ENCODE results near the gene TREH. TPM values are rescaled to one million over a fixed set of nuclear protein-coding genes. Genes with fewer than 3 reads are reported as not detected.

Gene TREH
- total RNA-seq, 1 donor from 2014 or later: not detected

DNA sequence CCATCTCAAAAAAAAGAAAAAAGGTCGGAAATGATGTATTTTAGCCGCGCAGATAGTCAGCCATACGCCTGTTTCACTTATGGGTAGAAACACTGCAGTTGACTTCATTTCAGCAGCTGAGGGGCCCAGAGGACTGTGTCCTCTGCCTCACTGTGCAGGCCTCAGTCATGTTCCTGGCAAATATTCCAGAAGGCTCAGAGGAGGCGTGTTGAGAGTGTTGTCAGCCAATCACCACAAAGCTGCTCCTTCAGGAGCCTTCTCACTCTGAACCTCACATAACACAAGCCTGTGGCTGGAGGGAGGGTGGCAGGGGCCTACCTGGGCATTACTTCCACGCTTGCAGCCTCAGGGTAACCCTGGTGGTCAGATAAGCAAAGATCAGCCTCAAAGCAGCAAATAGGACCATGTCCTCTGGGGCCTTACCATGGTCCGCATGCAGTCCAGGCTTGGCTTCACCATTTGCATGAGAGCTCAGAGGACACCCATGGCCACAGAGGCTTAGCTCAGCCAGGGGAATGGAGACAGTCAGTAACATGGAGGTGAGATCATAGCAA is 17.3 kb upstream of the TREH start:
- no peak overlapping the region for H3K27ac ChIP-seq (replicated peaks)
- no peaks in the 10 kb centered on the region for H3K36me3 ChIP-seq
- intact Hi-C loops (cut with micrococcal nuclease): loop anchor here (10.0 kb wide), 1 partner anchor 268 kb away; no protein-coding TSS in a partner anchor
- no peak overlapping the region for H3K4me3 ChIP-seq
- TF ChIP-seq, protein P1, sequence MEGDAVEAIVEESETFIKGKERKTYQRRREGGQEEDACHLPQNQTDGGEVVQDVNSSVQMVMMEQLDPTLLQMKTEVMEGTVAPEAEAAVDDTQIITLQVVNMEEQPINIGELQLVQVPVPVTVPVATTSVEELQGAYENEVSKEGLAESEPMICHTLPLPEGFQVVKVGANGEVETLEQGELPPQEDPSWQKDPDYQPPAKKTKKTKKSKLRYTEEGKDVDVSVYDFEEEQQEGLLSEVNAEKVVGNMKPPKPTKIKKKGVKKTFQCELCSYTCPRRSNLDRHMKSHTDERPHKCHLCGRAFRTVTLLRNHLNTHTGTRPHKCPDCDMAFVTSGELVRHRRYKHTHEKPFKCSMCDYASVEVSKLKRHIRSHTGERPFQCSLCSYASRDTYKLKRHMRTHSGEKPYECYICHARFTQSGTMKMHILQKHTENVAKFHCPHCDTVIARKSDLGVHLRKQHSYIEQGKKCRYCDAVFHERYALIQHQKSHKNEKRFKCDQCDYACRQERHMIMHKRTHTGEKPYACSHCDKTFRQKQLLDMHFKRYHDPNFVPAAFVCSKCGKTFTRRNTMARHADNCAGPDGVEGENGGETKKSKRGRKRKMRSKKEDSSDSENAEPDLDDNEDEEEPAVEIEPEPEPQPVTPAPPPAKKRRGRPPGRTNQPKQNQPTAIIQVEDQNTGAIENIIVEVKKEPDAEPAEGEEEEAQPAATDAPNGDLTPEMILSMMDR (IDR thresholded peaks at IDR 0.05; ENCODE audit: borderline replicate concordance): no peak
- no peaks in the 10 kb centered on the region for H3K4me1 ChIP-seq
- peaks cover 10% of the 10 kb centered on the region for H3K9me3 ChIP-seq (replicated peaks)
- no peak for DNase-seq
- H3K27me3 ChIP-seq (ENCODE audit: low read depth): no peaks in the 10 kb centered on the region

DNA sequence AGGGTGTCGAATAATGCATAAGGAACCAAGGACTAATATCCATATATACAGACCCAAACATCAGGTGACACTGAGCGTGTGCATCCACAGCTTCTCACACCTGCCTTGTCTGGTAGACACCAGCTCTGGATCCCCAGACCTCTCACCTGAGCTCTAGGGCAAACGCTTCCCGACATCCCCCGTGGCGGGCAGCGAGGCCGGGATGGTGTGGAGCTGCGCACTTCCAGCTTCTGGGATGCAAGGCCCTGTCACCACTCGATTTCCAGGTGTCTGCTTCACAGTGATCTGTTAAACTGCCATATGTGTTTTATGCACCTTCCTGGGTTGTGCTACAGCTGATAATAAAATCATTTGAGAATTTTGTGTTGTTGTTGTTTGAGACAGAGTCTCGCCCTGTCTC is 15.3 kb upstream of the TREH start:
- H3K9me3 ChIP-seq (replicated peaks): no peaks in the 10 kb centered on the region
- no peak for DNase-seq
- peaks cover 10% of the 10 kb centered on the region for H3K4me1 ChIP-seq
- H3K4me3 ChIP-seq: no peak overlapping the region
- H3K27me3 ChIP-seq (ENCODE audit: low read depth): no peaks in the 10 kb centered on the region
- intact Hi-C loops (cut with micrococcal nuclease): loop anchor here (10.0 kb wide), 1 partner anchor 270 kb away; no protein-coding TSS in a partner anchor
- no peak overlapping the region for H3K27ac ChIP-seq (replicated peaks)
- no peaks in the 10 kb centered on the region for H3K36me3 ChIP-seq
- TF ChIP-seq, protein P1 (IDR thresholded peaks at IDR 0.05; ENCODE audit: borderline replicate concordance): no peak

DNA sequence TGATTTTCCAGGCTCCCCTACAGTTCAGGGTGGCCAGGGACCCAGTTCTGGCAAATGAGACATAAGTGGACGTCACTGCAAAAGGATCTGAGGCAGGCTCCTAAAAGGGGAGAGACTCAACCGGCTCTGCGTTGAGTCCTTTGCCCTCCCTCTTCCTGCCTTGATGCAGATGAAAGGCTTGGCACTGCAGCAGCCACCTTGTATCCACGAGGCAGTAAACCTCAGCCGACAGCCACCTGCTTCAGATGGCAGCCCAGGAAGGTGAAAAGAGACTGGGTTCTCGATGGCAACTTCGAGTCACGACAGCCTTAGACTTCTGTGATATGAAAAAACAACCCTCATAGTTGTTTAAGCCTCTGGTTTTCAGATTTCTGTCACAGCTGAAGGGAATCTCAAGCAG is 14.7 kb upstream of the TREH start:
- no peaks in the 10 kb centered on the region for H3K36me3 ChIP-seq
- no peaks in the 10 kb centered on the region for H3K27me3 ChIP-seq (ENCODE audit: low read depth)
- intact Hi-C loops (cut with micrococcal nuclease): loop anchor here (10.0 kb wide), 1 partner anchor 271 kb away; no protein-coding TSS in a partner anchor
- H3K27ac ChIP-seq (replicated peaks): no peak overlapping the region
- H3K4me3 ChIP-seq: no peak overlapping the region
- TF ChIP-seq, protein P1 (IDR thresholded peaks at IDR 0.05; ENCODE audit: borderline replicate concordance): no peak
- H3K4me1 ChIP-seq: peaks cover 15% of the 10 kb centered on the region
- no peaks in the 10 kb centered on the region for H3K9me3 ChIP-seq (replicated peaks)
- no peak for DNase-seq

DNA sequence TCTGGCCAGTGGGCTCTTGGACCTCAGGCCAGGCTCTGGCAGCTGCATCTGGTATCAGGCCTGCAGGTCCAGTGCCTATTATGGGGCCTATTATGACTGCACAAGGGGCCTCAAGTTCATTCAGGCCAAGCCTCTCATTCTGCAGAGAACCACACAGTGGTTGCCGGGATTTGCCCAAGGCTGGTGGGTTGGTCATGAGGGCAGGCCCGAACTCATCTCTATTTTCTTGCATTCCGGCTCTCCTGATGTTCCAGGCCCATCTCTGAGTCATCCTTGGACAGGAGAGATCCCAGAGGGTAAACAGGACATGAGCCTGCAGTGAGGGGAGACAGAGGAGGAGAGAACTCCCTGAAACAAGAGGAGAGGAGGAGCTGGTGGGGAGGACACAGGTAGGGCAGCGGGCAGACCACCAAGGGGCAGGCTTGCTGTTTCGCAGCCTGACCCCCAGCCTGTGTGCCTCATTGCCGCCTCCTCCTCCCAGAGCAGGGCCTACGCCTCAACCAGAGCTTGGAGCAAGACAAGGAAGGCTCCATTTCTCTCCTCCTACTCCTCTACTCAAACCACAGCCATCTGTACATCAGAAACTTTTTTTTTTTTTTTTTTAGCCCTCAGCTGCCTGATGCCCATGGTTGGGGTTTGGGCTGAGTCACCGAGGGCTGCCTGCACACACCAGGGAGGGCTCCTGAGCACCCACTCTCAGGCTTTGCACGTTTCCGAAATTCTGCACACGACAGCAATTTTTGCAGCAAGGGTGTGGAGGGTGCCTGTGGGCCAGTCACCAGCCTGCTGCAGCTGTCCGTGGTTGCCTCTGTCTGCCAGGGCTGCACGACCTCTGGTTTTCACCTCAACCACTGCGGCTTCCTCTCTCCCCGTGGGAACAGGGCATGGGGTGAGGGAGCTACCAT is 12.7 kb upstream of the TREH start:
- Histone ChIP-seq H3K4me1 (peaks cover 17% of the 10 kb centered on the region), H3K4me3 (no peak overlapping the region), H3K27ac (replicated peaks) (no peak overlapping the region), H3K36me3 (no peaks in the 10 kb centered on the region), H3K27me3 (ENCODE audit: low read depth) (no peaks in the 10 kb centered on the region), H3K9me3 (replicated peaks) (no peaks in the 10 kb centered on the region)
- TF ChIP-seq, protein P1 (IDR thresholded peaks at IDR 0.05; ENCODE audit: borderline replicate concordance): no peak
- no peak for DNase-seq
- intact Hi-C loops (cut with micrococcal nuclease): loop anchor here (10.0 kb wide), 1 partner anchor 273 kb away; no protein-coding TSS in a partner anchor

DNA sequence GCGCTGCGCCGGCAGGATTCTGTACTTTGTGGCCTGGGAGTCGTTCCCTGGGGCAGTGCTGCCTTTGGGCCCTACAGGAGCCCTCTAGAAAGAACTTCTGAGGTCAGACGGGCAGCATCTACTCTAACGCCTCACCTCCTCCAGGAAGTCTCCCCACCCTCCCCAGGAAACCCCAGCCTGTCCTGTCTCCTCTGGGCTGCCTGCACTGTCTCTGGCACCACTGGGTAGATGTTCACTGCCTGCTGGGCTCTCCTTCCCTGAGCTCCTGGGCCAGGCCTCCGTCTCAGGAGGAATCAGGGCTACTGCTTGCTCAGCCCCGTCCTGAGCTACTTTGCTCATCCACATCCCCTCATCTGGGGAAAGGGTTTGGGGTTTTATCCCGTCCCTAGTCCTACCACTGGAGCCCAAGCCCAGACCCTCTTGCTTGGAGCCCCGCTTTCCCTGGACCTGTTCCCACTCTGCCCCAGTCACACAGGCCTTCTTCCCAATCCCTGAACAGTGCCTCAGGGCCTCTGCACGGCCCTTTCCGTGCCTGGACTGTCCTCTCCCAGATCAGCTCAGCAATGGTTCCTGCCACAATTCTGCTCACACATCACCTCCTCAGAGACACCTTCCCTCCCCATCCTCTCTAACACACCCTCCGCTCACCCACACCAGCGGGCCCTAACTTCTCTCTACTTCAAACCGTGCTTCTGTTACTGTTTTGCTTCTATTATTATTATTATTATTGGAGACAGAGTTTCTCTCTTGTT is 11.3 kb upstream of the TREH start:
- Histone ChIP-seq H3K27me3 (ENCODE audit: low read depth) (no peaks in the 10 kb centered on the region), H3K4me3 (peak overlapping the region; percentile 62), H3K36me3 (no peaks in the 10 kb centered on the region), H3K9me3 (replicated peaks) (no peaks in the 10 kb centered on the region), H3K4me1 (peaks cover 17% of the 10 kb centered on the region), H3K27ac (replicated peaks) (peak overlapping the region; percentile 86)
- TF ChIP-seq, protein P1 (IDR thresholded peaks at IDR 0.05; ENCODE audit: borderline replicate concordance): no peak
- DNase-seq: no peak
- intact Hi-C loops (cut with micrococcal nuclease): loop anchor here (10.0 kb wide), 1 partner anchor 274 kb away; no protein-coding TSS in a partner anchor

Measured in left ventricle myocardium inferior (tissue), 1 donor.